ENCODE measurements around the gene DNASE1L2.

DNA sequence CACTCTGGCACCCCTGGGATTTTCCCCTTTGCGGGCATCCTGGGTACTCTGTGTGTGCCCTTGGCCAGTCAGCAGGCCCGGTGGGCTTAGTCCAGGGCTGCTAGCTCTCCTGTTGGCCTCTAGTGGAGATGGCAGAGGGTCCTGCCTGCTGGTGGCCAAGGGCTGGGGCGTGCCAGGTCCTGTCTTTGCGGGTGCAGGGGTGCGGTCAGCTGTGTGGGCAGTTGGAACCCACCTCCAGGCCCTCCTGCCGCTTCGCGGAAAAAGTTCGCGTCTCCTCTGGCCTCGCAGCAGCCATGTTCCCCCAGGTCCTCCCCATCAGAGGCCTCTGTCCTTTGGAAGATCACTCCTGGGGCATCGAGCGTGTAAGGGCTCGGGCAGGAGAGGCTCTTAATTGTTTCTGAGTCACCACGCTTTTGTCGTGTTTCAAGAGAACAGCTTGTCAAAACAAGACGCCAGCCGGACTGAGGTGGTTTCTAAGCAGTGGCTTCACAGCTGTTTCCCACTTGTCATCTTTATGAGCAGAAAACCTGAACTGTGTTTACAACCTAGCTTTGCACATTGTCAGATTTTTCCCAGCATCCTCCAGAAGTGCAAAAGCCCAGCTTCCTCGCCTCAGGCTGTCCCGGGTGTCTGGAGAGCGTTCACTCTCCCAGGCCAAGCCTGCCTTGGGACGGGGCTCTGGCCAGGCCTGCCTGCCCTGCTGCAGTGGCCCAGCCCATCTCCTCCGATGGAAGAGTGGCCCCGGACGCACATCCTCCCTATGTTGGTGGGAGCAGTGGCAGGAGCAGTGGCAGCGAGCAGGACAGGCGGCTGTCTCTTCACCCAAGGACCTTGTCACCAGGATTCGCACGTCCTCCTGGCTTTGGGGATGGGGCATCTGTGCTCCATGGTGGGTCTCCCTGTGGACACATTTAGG, 5.0 kb upstream of the DNASE1L2 start:
- TF ChIP-seq, protein P1, sequence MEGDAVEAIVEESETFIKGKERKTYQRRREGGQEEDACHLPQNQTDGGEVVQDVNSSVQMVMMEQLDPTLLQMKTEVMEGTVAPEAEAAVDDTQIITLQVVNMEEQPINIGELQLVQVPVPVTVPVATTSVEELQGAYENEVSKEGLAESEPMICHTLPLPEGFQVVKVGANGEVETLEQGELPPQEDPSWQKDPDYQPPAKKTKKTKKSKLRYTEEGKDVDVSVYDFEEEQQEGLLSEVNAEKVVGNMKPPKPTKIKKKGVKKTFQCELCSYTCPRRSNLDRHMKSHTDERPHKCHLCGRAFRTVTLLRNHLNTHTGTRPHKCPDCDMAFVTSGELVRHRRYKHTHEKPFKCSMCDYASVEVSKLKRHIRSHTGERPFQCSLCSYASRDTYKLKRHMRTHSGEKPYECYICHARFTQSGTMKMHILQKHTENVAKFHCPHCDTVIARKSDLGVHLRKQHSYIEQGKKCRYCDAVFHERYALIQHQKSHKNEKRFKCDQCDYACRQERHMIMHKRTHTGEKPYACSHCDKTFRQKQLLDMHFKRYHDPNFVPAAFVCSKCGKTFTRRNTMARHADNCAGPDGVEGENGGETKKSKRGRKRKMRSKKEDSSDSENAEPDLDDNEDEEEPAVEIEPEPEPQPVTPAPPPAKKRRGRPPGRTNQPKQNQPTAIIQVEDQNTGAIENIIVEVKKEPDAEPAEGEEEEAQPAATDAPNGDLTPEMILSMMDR (conservative IDR thresholded peaks at IDR 0.05; ENCODE audit: low read depth, low read length): no peak
- no peak for TF ChIP-seq EZH2 (IDR thresholded peaks at IDR 0.05; ENCODE audit: borderline replicate concordance, low read depth, low read length, poor library complexity, severe bottlenecking)

Measured in A673 (cell line).